WTC11 (cell line): Measurements from ENCODE around the gene COL16A1.

Experiments used
- NFE2L1 ChIP-seq: sonication (generic); formaldehyde crosslinking; IDR thresholded peaks from 2 replicates; pipeline ENCODE4 v1.8.1; 2023; ENCODE audit warnings: missing genetic modification reagents
- NFYB ChIP-seq: sonication (generic); formaldehyde crosslinking; conservative IDR thresholded peaks from 2 replicates; pipeline ENCODE4 v1.8.0; 2022; ENCODE audit warnings: low read depth, missing genetic modification reagents
- TF ChIP-seq, protein P1 (sequence below): fragments of 200-600 bp; IDR thresholded peaks from 2 replicates; pipeline ENCODE4 v1.8.0; 2022; ENCODE audit warnings: antibody characterized with exemption

- TF ChIP-seq NFE2L1 (no peak), NFYB (no peak)
- TF ChIP-seq, protein P1, sequence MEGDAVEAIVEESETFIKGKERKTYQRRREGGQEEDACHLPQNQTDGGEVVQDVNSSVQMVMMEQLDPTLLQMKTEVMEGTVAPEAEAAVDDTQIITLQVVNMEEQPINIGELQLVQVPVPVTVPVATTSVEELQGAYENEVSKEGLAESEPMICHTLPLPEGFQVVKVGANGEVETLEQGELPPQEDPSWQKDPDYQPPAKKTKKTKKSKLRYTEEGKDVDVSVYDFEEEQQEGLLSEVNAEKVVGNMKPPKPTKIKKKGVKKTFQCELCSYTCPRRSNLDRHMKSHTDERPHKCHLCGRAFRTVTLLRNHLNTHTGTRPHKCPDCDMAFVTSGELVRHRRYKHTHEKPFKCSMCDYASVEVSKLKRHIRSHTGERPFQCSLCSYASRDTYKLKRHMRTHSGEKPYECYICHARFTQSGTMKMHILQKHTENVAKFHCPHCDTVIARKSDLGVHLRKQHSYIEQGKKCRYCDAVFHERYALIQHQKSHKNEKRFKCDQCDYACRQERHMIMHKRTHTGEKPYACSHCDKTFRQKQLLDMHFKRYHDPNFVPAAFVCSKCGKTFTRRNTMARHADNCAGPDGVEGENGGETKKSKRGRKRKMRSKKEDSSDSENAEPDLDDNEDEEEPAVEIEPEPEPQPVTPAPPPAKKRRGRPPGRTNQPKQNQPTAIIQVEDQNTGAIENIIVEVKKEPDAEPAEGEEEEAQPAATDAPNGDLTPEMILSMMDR, result peak; percentile 75
Measured at GRCh38 chr1:31715087-31715872, 11.5 kb upstream of the COL16A1 start.
